K562 (cell line): Measurements from ENCODE around the gene PROK2. TPM values are rescaled to one million over a fixed set of nuclear protein-coding genes. Genes with fewer than 3 reads are reported as not detected.

Experiments
- ATAC-seq: fragments of 200-7000 bp; cut with Tn5 transposase; 3 replicates; pipeline ENCODE4 v1.9.1; 2020; ENCODE audit warnings: moderate library complexity
- BruUV-seq: library from RNA; stranded (reverse); fragments of 400-500 nt; replicated peaks from 2 replicates; lab custom pipeline; 2021; lab: Mats Ljungman, UMichigan
- CTCF ChIA-PET: fragments of 300-600 bp; formaldehyde crosslinking; extraction: SDS; loops from one replicate; lab custom pipeline; 2021; ENCODE audit warnings: low intra/inter-chr PET ratio; lab: Yijun Ruan, JAX
- POLR2A ChIA-PET: fragments of 300-600, 350-650 bp; sonication (Branson Sonifier 250); formaldehyde crosslinking; extraction: SDS; loops from one replicate; lab custom pipeline; 2021; ENCODE audit warnings: antibody characterized with exemption, inconsistent platforms; lab: Yijun Ruan, JAX
- DNase-seq, 4 experiments: peaks; one replicate each; pipeline versions ENCODE4 v3.0.0 to v3.0.0-alpha.2; 2011 to 2018; ENCODE audit warnings: low spot score in 3 of 4, mixed read lengths in 3 of 4; ENCODE audit errors: extremely low read depth in 1 of 4
- FAIRE-seq: peaks from 2 replicates; lab custom pipeline; 2011; peaks lifted over from hg19 to GRCh38; lab: Jason Lieb, UNC
- H2AFZ ChIP-seq: 2 replicates; pipeline ENCODE4 v1.6.0; 2011; ENCODE audit warnings: low read depth, low read length, control low read depth, inconsistent platforms
- H3K27ac ChIP-seq: fragments of 200-600 bp; 3 replicates; pipeline ENCODE4 v1.8.0; 2011; ENCODE audit warnings: low read depth, mild to moderate bottlenecking, control low read depth, inconsistent platforms, low read length, moderate library complexity, mixed read lengths; ENCODE audit errors: extremely low read depth
- H3K27me3 ChIP-seq, 2 experiments: fragments of 300-600 bp in 1 of 2; 2 replicates in 1 of 2; 3 replicates in 1 of 2; pipeline versions ENCODE4 v1.6.0 to v1.8.0; 2011; ENCODE audit warnings: inconsistent platforms in 2 of 2, low read length in 2 of 2, mild to moderate bottlenecking in 1 of 2, mixed read lengths in 1 of 2, moderate library complexity in 1 of 2; ENCODE audit not compliant: control insufficient read depth in 2 of 2, insufficient read depth in 2 of 2
- H3K36me3 ChIP-seq: fragments of 300-600 bp; 3 replicates; pipeline ENCODE4 v1.8.0; 2011; ENCODE audit warnings: mild to moderate bottlenecking, low read length, inconsistent platforms; ENCODE audit not compliant: control insufficient read depth, insufficient read depth
- H3K4me1 ChIP-seq, 2 experiments: fragments of 200-600 bp in 1 of 2; replicated peaks in 1 of 2; 2 replicates in 1 of 2; 3 replicates in 1 of 2; pipeline versions ENCODE4 v1.5.1 to v1.8.0; 2011; ENCODE audit warnings: inconsistent platforms in 2 of 2, low read length in 2 of 2, mild to moderate bottlenecking in 1 of 2, mixed read lengths in 1 of 2, moderate library complexity in 1 of 2; ENCODE audit not compliant: control insufficient read depth in 2 of 2, insufficient read depth in 2 of 2
- H3K4me2 ChIP-seq: 2 replicates; pipeline ENCODE4 v1.6.1; 2011; ENCODE audit warnings: low read length, control low read depth, inconsistent platforms, mixed read lengths; ENCODE audit not compliant: insufficient read depth
- H3K4me3 ChIP-seq: fragments of 200-600 bp; sonication (generic), shearing (Covaris generic); 2 replicates; pipeline ENCODE4 v1.5.1; 2016; ENCODE audit warnings: control low read depth, inconsistent platforms
- H3K79me2 ChIP-seq: fragments of 200-600 bp; 3 replicates; pipeline ENCODE4 v1.8.0; 2011; ENCODE audit warnings: low read length, inconsistent platforms; ENCODE audit not compliant: control insufficient read depth, insufficient read depth
- H3K9ac ChIP-seq, 2 experiments: 2 replicates each; pipeline versions ENCODE4 v1.6.0 to v1.6.1; 2011; ENCODE audit warnings: low read depth in 2 of 2, low read length in 2 of 2, control low read depth in 1 of 2, inconsistent platforms in 1 of 2, mild to moderate bottlenecking in 1 of 2, mixed read lengths in 1 of 2; ENCODE audit not compliant: insufficient read depth in 1 of 2
- H3K9me1 ChIP-seq: one replicate; pipeline ENCODE4 v1.6.0; 2011; ENCODE audit warnings: inconsistent platforms, mild to moderate bottlenecking, low read length, moderate library complexity; ENCODE audit not compliant: control insufficient read depth, insufficient read depth
- H3K9me3 ChIP-seq: replicated peaks from 2 replicates; pipeline ENCODE4 v1.5.1; 2011; ENCODE audit warnings: low read depth, low read length, inconsistent platforms; ENCODE audit not compliant: control insufficient read depth, insufficient read depth
- H4K20me1 ChIP-seq: replicated peaks from 2 replicates; pipeline ENCODE4 v1.6.1; 2011; ENCODE audit warnings: low read length, inconsistent platforms, mixed read lengths; ENCODE audit not compliant: control insufficient read depth, insufficient read depth
- EWSR1 ChIP-seq: fragments of 450-650 bp; IDR thresholded peaks from 2 replicates; pipeline ENCODE4 v1.6.1; 2018; ENCODE audit warnings: borderline replicate concordance, mild to moderate bottlenecking, low read depth, moderate library complexity; ENCODE audit not compliant: partially characterized antibody
- POLR3G ChIP-seq: IDR thresholded peaks from 2 replicates; pipeline ENCODE4 v1.6.1; 2011; ENCODE audit not compliant: insufficient read length, insufficient replicate concordance; ENCODE audit errors: extremely low read depth
- SMC3 ChIP-seq: conservative IDR thresholded peaks from 2 replicates; pipeline ENCODE4 v1.6.1; 2011; ENCODE audit warnings: low read depth, low read length, improper control_type of control experiment; ENCODE audit not compliant: insufficient read depth
- ZNF224 ChIP-seq: sonication (generic); formaldehyde crosslinking; IDR thresholded peaks from 2 replicates; pipeline ENCODE4 v1.8.0; 2022; ENCODE audit warnings: mild to moderate bottlenecking, missing genetic modification reagents
- ZNF24 ChIP-seq: fragments of 450-650 bp; IDR thresholded peaks from 2 replicates; pipeline ENCODE4 v1.6.1; 2016
- WGBS: fragments of 100-300 bp; shearing (Covaris generic); methylation state at CpG from one replicate; pipeline ENCODE4 v1.1.6; 2016; ENCODE audit warnings: low coverage, mixed read lengths; ENCODE audit not compliant: insufficient coverage; ENCODE audit errors: missing lambda C conversion rate; 5-methylcytosine and 5-hydroxymethylcytosine counted together
- in situ Hi-C: fragments of 300-500 bp; cut with MboI; formaldehyde crosslinking; loops from 4 replicates; pipeline ENCODE4 v1.15.0; 2018; ENCODE audit warnings: inconsistent platforms, mixed read lengths
- intact Hi-C: fragments of 100-400 bp; cut with micrococcal nuclease; formaldehyde crosslinking; loops from 2 replicates; pipeline ENCODE4 v1.14.2; 2022
- polyA plus RNA-seq, 8 experiments: library from polyadenylated mRNA; depleted of rRNA in 4 of 8; stranded (reverse) in 5 of 8; unstranded in 3 of 8; fragments of >200 nt; fragmentation: Nextera tagmentation in 2 of 8; fragmentation: Illumina TruSeq in 1 of 8; extraction: Ambion mirVana in 2 of 8; extraction: Trizol in 1 of 8; gene quantifications; 2 replicates each; pipeline versions ENCODE4 v1.2.1 to v1.2.3, GENCODE V29; 2011 to 2014; ENCODE audit warnings: inconsistent platforms in 1 of 8, missing spikeins in 1 of 8
- total RNA-seq, 7 experiments: library from RNA; depleted of rRNA in 6 of 7; stranded (reverse); fragments of >200 nt in 6 of 7; fragmentation: Illumina TruSeq in 2 of 7; extraction: Trizol in 2 of 7; gene quantifications; 2 replicates each; pipeline versions ENCODE4 v1.2.1 to v1.2.3, GENCODE V29; 2011 to 2021; ENCODE audit warnings: low replicate concordance in 1 of 7
- TF ChIP-seq, protein P1 (sequence below): sonication (generic); formaldehyde crosslinking; IDR thresholded peaks from 2 replicates; pipeline ENCODE4 v1.4.0; 2020; ENCODE audit warnings: mild to moderate bottlenecking, missing genetic modification reagents
- TF ChIP-seq, protein P2 (sequence below): sonication (generic); formaldehyde crosslinking; IDR thresholded peaks from 2 replicates; pipeline ENCODE4 v1.8.0; 2022; ENCODE audit warnings: mild to moderate bottlenecking, low read depth, missing genetic modification reagents
- TF ChIP-seq, protein P3 (sequence below): fragments of 250-450 bp; sonication (Bioruptor Pico); IDR thresholded peaks from 2 replicates; pipeline ENCODE4 v1.5.0; 2020; ENCODE audit warnings: mild to moderate bottlenecking

Gene PROK2
- total and polyA plus RNA-seq, 9 of the 15 experiments (the other 6 are each of a cell fraction or from before 2014, with no cell fraction given), result 0.07 to 0.13 TPM; not detected in 7

DNA sequence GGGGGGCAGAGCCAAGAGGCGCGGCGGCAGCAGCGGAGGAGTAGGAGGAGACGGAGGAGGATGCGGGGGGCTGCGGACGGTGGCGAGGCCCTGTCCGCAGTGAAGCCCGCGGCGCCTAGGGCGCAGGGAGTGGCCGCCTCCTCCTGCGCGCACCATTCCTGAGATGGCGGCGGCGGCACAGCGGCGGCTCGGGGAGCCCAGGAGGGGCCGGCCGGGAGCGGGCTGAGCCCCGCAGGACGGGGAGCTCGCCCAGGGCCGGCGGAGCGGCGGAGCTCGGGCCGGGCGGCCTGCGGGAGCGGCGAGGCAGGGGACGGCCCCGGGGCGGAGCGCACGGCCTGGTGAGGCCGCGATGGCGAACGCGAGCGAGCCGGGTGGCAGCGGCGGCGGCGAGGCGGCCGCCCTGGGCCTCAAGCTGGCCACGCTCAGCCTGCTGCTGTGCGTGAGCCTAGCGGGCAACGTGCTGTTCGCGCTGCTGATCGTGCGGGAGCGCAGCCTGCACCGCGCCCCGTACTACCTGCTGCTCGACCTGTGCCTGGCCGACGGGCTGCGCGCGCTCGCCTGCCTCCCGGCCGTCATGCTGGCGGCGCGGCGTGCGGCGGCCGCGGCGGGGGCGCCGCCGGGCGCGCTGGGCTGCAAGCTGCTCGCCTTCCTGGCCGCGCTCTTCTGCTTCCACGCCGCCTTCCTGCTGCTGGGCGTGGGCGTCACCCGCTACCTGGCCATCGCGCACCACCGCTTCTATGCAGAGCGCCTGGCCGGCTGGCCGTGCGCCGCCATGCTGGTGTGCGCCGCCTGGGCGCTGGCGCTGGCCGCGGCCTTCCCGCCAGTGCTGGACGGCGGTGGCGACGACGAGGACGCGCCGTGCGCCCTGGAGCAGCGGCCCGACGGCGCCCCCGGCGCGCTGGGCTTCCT, 31.0 kb downstream of the PROK2 start, which contains the start of gene GPR27:
TSS of gene GPR27 (plus strand) at position 155 of the 909 bp plus-strand sequence. CDS start at position 350, 195 bp downstream.
- Histone ChIP-seq H3K27me3 (peaks cover 0 to 5% of the 10 kb centered on the region in 2 experiments; a peak in 3 of 5 replicates), H3K36me3 (no peaks in the 10 kb centered on the region), H2AFZ (no peak within 1 kb of the TSS), H3K4me2 (no peak within 1 kb of the TSS), H3K4me3 (no peak within 1 kb of the TSS), H3K9me3 (no peaks in the 10 kb centered on the region), H3K4me1 (no peaks in the 10 kb centered on the region)
- in situ Hi-C loops, result no loop called here
- intact Hi-C loops, result no loop called here
- CTCF ChIA-PET, result no interaction called here
- BruUV-seq, result no TSS peak
- FAIRE-seq (no peak), ATAC-seq (no peak)
- no peak for TF ChIP-seq ZNF224 (CRISPR knock-in tag)
- no peak for TF ChIP-seq ZNF24
- TF ChIP-seq, protein P1, sequence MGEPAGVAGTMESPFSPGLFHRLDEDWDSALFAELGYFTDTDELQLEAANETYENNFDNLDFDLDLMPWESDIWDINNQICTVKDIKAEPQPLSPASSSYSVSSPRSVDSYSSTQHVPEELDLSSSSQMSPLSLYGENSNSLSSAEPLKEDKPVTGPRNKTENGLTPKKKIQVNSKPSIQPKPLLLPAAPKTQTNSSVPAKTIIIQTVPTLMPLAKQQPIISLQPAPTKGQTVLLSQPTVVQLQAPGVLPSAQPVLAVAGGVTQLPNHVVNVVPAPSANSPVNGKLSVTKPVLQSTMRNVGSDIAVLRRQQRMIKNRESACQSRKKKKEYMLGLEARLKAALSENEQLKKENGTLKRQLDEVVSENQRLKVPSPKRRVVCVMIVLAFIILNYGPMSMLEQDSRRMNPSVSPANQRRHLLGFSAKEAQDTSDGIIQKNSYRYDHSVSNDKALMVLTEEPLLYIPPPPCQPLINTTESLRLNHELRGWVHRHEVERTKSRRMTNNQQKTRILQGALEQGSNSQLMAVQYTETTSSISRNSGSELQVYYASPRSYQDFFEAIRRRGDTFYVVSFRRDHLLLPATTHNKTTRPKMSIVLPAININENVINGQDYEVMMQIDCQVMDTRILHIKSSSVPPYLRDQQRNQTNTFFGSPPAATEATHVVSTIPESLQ, result no peak
- no peak for TF ChIP-seq SMC3
- TF ChIP-seq, protein P2, sequence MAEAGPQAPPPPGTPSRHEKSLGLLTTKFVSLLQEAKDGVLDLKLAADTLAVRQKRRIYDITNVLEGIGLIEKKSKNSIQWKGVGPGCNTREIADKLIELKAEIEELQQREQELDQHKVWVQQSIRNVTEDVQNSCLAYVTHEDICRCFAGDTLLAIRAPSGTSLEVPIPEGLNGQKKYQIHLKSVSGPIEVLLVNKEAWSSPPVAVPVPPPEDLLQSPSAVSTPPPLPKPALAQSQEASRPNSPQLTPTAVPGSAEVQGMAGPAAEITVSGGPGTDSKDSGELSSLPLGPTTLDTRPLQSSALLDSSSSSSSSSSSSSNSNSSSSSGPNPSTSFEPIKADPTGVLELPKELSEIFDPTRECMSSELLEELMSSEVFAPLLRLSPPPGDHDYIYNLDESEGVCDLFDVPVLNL (CRISPR knock-in tag), result no peak
- no peak for TF ChIP-seq EWSR1
- TF ChIP-seq POLR3G, result no peak
- TF ChIP-seq, protein P3, sequence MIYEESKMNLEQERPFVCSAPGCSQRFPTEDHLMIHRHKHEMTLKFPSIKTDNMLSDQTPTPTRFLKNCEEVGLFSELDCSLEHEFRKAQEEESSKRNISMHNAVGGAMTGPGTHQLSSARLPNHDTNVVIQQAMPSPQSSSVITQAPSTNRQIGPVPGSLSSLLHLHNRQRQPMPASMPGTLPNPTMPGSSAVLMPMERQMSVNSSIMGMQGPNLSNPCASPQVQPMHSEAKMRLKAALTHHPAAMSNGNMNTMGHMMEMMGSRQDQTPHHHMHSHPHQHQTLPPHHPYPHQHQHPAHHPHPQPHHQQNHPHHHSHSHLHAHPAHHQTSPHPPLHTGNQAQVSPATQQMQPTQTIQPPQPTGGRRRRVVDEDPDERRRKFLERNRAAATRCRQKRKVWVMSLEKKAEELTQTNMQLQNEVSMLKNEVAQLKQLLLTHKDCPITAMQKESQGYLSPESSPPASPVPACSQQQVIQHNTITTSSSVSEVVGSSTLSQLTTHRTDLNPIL (CRISPR knock-in tag), result no peak
- TF ChIP-seq, all 486 proteins: peak for 0
- POLR2A ChIA-PET, result no interaction called here
- WGBS, result 82% methylated on average over 13 of the region's 131 CpGs
- no peaks in the 10 kb centered on the region for H4K20me1 ChIP-seq
- DNase-seq, result no peak
- H3K79me2 ChIP-seq, result no peaks in the 10 kb centered on the region
- no peaks in the 10 kb centered on the region for H3K9me1 ChIP-seq
- H3K9ac ChIP-seq, result no peak within 1 kb of the TSS
- H3K27ac ChIP-seq, result no peak within 1 kb of the TSS
